ENCODE measurements around the gene C1S. TPM values are rescaled to one million over a fixed set of nuclear protein-coding genes. Genes with fewer than 3 reads are reported as not detected.

C1S gene
- total RNA-seq, 1 experiment from 2014 or later: 7.1 TPM

- TF ChIP-seq, protein P1, sequence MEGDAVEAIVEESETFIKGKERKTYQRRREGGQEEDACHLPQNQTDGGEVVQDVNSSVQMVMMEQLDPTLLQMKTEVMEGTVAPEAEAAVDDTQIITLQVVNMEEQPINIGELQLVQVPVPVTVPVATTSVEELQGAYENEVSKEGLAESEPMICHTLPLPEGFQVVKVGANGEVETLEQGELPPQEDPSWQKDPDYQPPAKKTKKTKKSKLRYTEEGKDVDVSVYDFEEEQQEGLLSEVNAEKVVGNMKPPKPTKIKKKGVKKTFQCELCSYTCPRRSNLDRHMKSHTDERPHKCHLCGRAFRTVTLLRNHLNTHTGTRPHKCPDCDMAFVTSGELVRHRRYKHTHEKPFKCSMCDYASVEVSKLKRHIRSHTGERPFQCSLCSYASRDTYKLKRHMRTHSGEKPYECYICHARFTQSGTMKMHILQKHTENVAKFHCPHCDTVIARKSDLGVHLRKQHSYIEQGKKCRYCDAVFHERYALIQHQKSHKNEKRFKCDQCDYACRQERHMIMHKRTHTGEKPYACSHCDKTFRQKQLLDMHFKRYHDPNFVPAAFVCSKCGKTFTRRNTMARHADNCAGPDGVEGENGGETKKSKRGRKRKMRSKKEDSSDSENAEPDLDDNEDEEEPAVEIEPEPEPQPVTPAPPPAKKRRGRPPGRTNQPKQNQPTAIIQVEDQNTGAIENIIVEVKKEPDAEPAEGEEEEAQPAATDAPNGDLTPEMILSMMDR (IDR thresholded peaks at IDR 0.05; ENCODE audit: unreplicated experiment): no peak
- no peaks in the 10 kb centered on the region for H3K4me1 Mint-ChIP-seq (ENCODE audit: low read depth, unreplicated experiment)
- no peak for DNase-seq
- intact Hi-C loops (cut with micrococcal nuclease; ENCODE audit: unreplicated experiment): no loop called here
- H3K27me3 Mint-ChIP-seq (ENCODE audit: unreplicated experiment): peaks cover 16% of the 10 kb centered on the region
- BruUV-seq (replicated peaks): no TSS peak
- peaks cover 31% of the 10 kb centered on the region for H3K36me3 Mint-ChIP-seq (ENCODE audit: insufficient read depth, unreplicated experiment)
- H3K4me3 Mint-ChIP-seq (ENCODE audit: low read depth, unreplicated experiment): no peak overlapping the region
- H3K9me3 Mint-ChIP-seq (ENCODE audit: low read depth, unreplicated experiment): no peaks in the 10 kb centered on the region
- CTCF ChIA-PET: no interaction called here
- H3K27ac Mint-ChIP-seq (ENCODE audit: unreplicated experiment): no peak overlapping the region
Measured at GRCh38 chr12:7096979-7097378, 36.5 kb downstream of the C1S start.

- intact Hi-C loops (cut with micrococcal nuclease; ENCODE audit: unreplicated experiment): no loop called here
- peaks cover 20% of the 10 kb centered on the region for H3K36me3 Mint-ChIP-seq (ENCODE audit: insufficient read depth, unreplicated experiment)
- no peaks in the 10 kb centered on the region for H3K4me1 Mint-ChIP-seq (ENCODE audit: low read depth, unreplicated experiment)
- H3K9me3 Mint-ChIP-seq (ENCODE audit: low read depth, unreplicated experiment): no peaks in the 10 kb centered on the region
- peaks cover 1% of the 10 kb centered on the region for H3K27me3 Mint-ChIP-seq (ENCODE audit: unreplicated experiment)
- no peak overlapping the region for H3K4me3 Mint-ChIP-seq (ENCODE audit: low read depth, unreplicated experiment)
- no TSS peak for BruUV-seq (replicated peaks)
- no peak overlapping the region for H3K27ac Mint-ChIP-seq (ENCODE audit: unreplicated experiment)
- DNase-seq: no peak
- TF ChIP-seq, protein P1 (IDR thresholded peaks at IDR 0.05; ENCODE audit: unreplicated experiment): no peak
- CTCF ChIA-PET: interaction anchor here (0.6 kb wide), 1 partner anchor 504 kb away, joined by 3 read pairs; no protein-coding TSS in a partner anchor
Measured at GRCh38 chr12:7099290-7099996, 38.9 kb downstream of the C1S start.

- DNase-seq: no peak
- Mint-ChIP-seq H3K36me3 (ENCODE audit: insufficient read depth, unreplicated experiment) (peaks cover 16% of the 10 kb centered on the region), H3K9me3 (ENCODE audit: low read depth, unreplicated experiment) (no peaks in the 10 kb centered on the region), H3K4me1 (ENCODE audit: low read depth, unreplicated experiment) (no peaks in the 10 kb centered on the region), H3K27ac (ENCODE audit: unreplicated experiment) (no peak overlapping the region), H3K27me3 (ENCODE audit: unreplicated experiment) (no peaks in the 10 kb centered on the region), H3K4me3 (ENCODE audit: low read depth, unreplicated experiment) (no peak overlapping the region)
- BruUV-seq (replicated peaks): no TSS peak
- TF ChIP-seq, protein P1 (IDR thresholded peaks at IDR 0.05; ENCODE audit: unreplicated experiment): no peak
- CTCF ChIA-PET: no interaction called here
- intact Hi-C loops (cut with micrococcal nuclease; ENCODE audit: unreplicated experiment): no loop called here
Measured at GRCh38 chr12:7100239-7100638, 39.7 kb downstream of the C1S start.

DNA sequence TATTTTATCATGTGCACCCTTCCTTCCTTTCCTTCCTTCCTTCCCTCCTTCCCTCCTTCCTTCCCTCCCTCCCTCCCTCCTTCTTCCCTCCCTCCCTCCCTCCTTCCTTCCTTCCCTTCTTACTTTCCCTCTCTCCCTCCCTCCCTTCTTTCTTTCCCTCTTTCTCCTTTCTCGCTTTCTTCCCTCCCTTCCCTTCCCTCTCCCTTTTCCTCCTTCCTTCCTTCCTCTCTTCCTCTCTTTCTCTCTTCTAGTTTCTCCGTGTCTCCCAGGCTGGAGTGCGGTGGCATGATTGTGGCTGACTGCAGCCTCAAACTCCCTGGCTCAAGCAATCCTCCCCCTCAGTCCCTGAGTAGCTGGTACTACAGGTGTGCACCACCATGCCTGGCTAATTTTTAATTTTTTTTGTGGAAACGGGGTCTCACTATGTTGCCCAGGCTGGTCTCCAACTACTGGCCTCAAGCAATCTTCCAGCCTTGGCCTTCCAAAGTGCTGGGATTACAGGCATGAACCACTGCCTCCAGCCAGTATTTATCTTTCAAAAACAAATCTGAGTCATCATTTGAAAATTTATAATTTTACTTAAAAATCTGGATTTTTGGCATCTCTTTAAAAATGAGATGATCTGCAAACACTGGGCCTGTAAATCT lies 40.7 kb downstream of the C1S start:
- peaks cover 4% of the 10 kb centered on the region for H3K9me3 Mint-ChIP-seq (ENCODE audit: low read depth, unreplicated experiment)
- peaks cover 12% of the 10 kb centered on the region for H3K36me3 Mint-ChIP-seq (ENCODE audit: insufficient read depth, unreplicated experiment)
- CTCF ChIA-PET: no interaction called here
- no peaks in the 10 kb centered on the region for H3K4me1 Mint-ChIP-seq (ENCODE audit: low read depth, unreplicated experiment)
- no TSS peak for BruUV-seq (replicated peaks)
- no peak for DNase-seq
- no peaks in the 10 kb centered on the region for H3K27me3 Mint-ChIP-seq (ENCODE audit: unreplicated experiment)
- TF ChIP-seq, protein P1 (IDR thresholded peaks at IDR 0.05; ENCODE audit: unreplicated experiment): no peak
- H3K4me3 Mint-ChIP-seq (ENCODE audit: low read depth, unreplicated experiment): no peak overlapping the region
- H3K27ac Mint-ChIP-seq (ENCODE audit: unreplicated experiment): no peak overlapping the region
- intact Hi-C loops (cut with micrococcal nuclease; ENCODE audit: unreplicated experiment): no loop called here

Measured in Calu3 (cell line).